ENCODE data around the gene HOXB6.

- TF ChIP-seq CTCF (IDR thresholded peaks at IDR 0.05), result no peak
- no peak for TF ChIP-seq REST (IDR thresholded peaks at IDR 0.05; ENCODE audit: insufficient read depth in 1 of 2, low read depth in 2 of 2, low read length in 1 of 2)
Measured at GRCh38 chr17:48643697-48644012, 38.9 kb upstream of the HOXB6 start.
